SK-N-SH (cell line): ENCODE measurements around the gene ANKRD33B.

Source experiments
- RAD21 ChIP-seq: IDR thresholded peaks from 2 replicates; pipeline ENCODE4 v1.6.1; 2012; ENCODE audit warnings: mild to moderate bottlenecking, low read length
- RXRA ChIP-seq: IDR thresholded peaks from 2 replicates; pipeline ENCODE4 v1.4.0; 2012; ENCODE audit warnings: low read depth, mild to moderate bottlenecking, borderline replicate concordance
- TF ChIP-seq, protein P1 (sequence below): fragments of 200-600 bp; sonication (generic); IDR thresholded peaks from 2 replicates; pipeline ENCODE4 v1.6.1; 2017; ENCODE audit warnings: antibody characterized with exemption, mild to moderate bottlenecking, moderate library complexity

DNA sequence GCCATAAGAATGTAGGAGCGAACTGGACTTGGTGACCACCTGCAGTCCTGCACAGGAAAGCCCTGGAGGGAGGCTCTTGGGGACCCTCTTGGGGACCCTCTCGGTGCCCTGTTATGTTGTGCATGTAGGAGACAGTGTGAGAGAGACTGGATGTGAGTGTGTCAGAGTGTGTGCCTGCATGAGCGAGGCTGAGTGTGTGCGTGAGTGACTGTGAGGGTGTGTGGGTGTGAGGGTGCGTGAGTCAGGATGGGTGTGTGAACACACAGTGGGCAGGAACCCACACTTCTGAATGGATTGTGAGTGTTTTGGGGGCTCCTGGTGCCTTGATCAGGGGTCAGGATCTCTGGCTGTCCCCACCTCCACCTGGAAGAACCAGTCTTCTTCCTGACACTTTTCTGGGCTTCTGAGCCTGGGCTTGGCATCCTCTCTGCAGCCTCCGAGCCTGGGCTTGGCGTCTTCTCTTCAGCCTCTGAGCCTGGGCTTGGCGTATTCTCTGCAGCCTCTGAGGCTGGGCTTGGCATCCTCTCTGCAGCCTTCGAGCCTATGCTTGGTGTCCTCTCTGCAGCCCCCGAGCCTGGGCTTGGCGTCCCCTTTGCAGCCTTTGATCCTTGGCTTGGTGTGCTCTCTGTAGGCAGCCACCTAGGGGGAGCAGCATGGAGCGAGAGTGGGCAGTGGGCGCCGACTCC, 25.6 kb upstream of the ANKRD33B start:
- no peak for TF ChIP-seq RAD21
- TF ChIP-seq, protein P1, sequence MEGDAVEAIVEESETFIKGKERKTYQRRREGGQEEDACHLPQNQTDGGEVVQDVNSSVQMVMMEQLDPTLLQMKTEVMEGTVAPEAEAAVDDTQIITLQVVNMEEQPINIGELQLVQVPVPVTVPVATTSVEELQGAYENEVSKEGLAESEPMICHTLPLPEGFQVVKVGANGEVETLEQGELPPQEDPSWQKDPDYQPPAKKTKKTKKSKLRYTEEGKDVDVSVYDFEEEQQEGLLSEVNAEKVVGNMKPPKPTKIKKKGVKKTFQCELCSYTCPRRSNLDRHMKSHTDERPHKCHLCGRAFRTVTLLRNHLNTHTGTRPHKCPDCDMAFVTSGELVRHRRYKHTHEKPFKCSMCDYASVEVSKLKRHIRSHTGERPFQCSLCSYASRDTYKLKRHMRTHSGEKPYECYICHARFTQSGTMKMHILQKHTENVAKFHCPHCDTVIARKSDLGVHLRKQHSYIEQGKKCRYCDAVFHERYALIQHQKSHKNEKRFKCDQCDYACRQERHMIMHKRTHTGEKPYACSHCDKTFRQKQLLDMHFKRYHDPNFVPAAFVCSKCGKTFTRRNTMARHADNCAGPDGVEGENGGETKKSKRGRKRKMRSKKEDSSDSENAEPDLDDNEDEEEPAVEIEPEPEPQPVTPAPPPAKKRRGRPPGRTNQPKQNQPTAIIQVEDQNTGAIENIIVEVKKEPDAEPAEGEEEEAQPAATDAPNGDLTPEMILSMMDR: no peak
- TF ChIP-seq RXRA: no peak
